CD4-positive, alpha-beta T cell treated with Interleukin-6 at 100 ng/mL for 8 hours (primary cell): Measurements from ENCODE around the gene PRCC.

Experiments
- DNase-seq: peaks from one replicate; pipeline ENCODE4 v3.0.0-alpha.2; 2020; ENCODE audit warnings: mixed read lengths, low spot score

PRCC gene

GRCh38 chr1:156796340-156797097, 29.2 kb downstream of the PRCC start:
- DNase-seq: no peak

GRCh38 chr1:156797212-156797871, 30.0 kb downstream of the PRCC start:
- peak; percentile 58 for DNase-seq

GRCh38 chr1:156801409-156802121, 34.2 kb downstream of the PRCC start:
- no peak for DNase-seq

- no peak for DNase-seq
Measured at GRCh38 chr1:156802421-156802935, 35.1 kb downstream of the PRCC start.

- DNase-seq: no peak
Measured at GRCh38 chr1:156803086-156803851, 35.9 kb downstream of the PRCC start.

- no peak for DNase-seq
Measured at GRCh38 chr1:156804026-156804425, 36.7 kb downstream of the PRCC start.

- DNase-seq: no peak
Measured at GRCh38 chr1:156804572-156805243, 37.4 kb downstream of the PRCC start.

GRCh38 chr1:156805766-156806511, 38.6 kb downstream of the PRCC start:
- DNase-seq: no peak

- no peak for DNase-seq
Measured at GRCh38 chr1:156806512-156807440, 39.4 kb downstream of the PRCC start.

- DNase-seq: no peak
Measured at GRCh38 chr1:156807627-156808026, 40.3 kb downstream of the PRCC start.

GRCh38 chr1:156808186-156809030, 41.1 kb downstream of the PRCC start:
- no peak for DNase-seq

GRCh38 chr1:156809281-156809680, 41.9 kb downstream of the PRCC start:
- no peak for DNase-seq

GRCh38 chr1:156809711-156810366, 42.5 kb downstream of the PRCC start:
- no peak for DNase-seq

GRCh38 chr1:156811168-156811567, 43.8 kb downstream of the PRCC start:
- no peak for DNase-seq

- DNase-seq: no peak
Measured at GRCh38 chr1:156812293-156812990, 45.1 kb downstream of the PRCC start.

- no peak for DNase-seq
Measured at GRCh38 chr1:156813298-156813697, 46.0 kb downstream of the PRCC start.
